OCI-LY1 (cell line): ENCODE data around the gene TTC9C.

Experiments
- H2AFZ ChIP-seq: fragments of 200-600 bp; sonication (generic), shearing (Covaris generic); 2 replicates; pipeline ENCODE4 v1.6.0; 2014; ENCODE audit warnings: antibody characterized with exemption, mild to moderate bottlenecking, low read length
- H3F3A ChIP-seq: fragments of 200-600 bp; sonication (generic), shearing (Covaris generic); 2 replicates; pipeline ENCODE4 v1.6.0; 2014; ENCODE audit warnings: mild to moderate bottlenecking, antibody characterized with exemption, low read length, moderate library complexity; ENCODE audit not compliant: insufficient read depth
- H3K27ac ChIP-seq: fragments of 200-600 bp; sonication (generic); 2 replicates; pipeline ENCODE4 v1.5.1; 2014; ENCODE audit warnings: low read length, mixed run types, mild to moderate bottlenecking, low read depth; ENCODE audit not compliant: poor library complexity, severe bottlenecking
- H3K27me3 ChIP-seq: fragments of 200-600 bp; sonication (generic); 2 replicates; pipeline ENCODE4 v1.6.0; 2014; ENCODE audit warnings: antibody characterized with exemption, mild to moderate bottlenecking, low read length, moderate library complexity; ENCODE audit not compliant: insufficient read depth
- H3K36me3 ChIP-seq: fragments of 200-600 bp; sonication (generic); 2 replicates; pipeline ENCODE4 v1.6.1; 2014; ENCODE audit warnings: mild to moderate bottlenecking, antibody characterized with exemption, low read length, moderate library complexity, mixed read lengths; ENCODE audit not compliant: insufficient read depth
- H3K4me1 ChIP-seq: fragments of 200-600 bp; sonication (generic); 2 replicates; pipeline ENCODE4 v1.5.1; 2014; ENCODE audit warnings: mild to moderate bottlenecking, low read length, moderate library complexity; ENCODE audit not compliant: insufficient read depth, severe bottlenecking
- H3K4me2 ChIP-seq: fragments of 200-600 bp; sonication (generic), shearing (Covaris generic); 2 replicates; pipeline ENCODE4 v1.6.1; 2014; ENCODE audit warnings: low read length
- H3K4me3 ChIP-seq: fragments of 200-600 bp; sonication (generic); 2 replicates; pipeline ENCODE4 v1.5.1; 2014; ENCODE audit warnings: low read length, low read depth, mild to moderate bottlenecking, mixed read lengths; ENCODE audit not compliant: poor library complexity, severe bottlenecking
- H3K79me2 ChIP-seq: fragments of 200-600 bp; shearing (Covaris generic); 2 replicates; pipeline ENCODE4 v1.6.1; 2016; ENCODE audit warnings: mixed run types, low read length, mixed read lengths; ENCODE audit not compliant: insufficient read depth
- H3K9ac ChIP-seq: fragments of 200-600 bp; sonication (generic), shearing (Covaris generic); 2 replicates; pipeline ENCODE4 v1.6.1; 2014; ENCODE audit warnings: mild to moderate bottlenecking, low read length, mixed read lengths
- H3K9me2 ChIP-seq: fragments of 200-600 bp; sonication (generic), shearing (Covaris generic); 2 replicates; pipeline ENCODE4 v1.6.1; 2014; ENCODE audit warnings: low read depth, mild to moderate bottlenecking, low read length, mixed read lengths
- H3K9me3 ChIP-seq: fragments of 200-600 bp; shearing (Covaris generic); 2 replicates; pipeline ENCODE4 v1.6.1; 2014; ENCODE audit warnings: low read length, mixed read lengths
- H4K20me1 ChIP-seq: fragments of 200-600 bp; sonication (generic), shearing (Covaris generic); 2 replicates; pipeline ENCODE4 v1.6.0; 2016; ENCODE audit warnings: mild to moderate bottlenecking, low read length; ENCODE audit not compliant: insufficient read depth
- CTCF ChIP-seq: fragments of 200-600 bp; sonication (generic), shearing (Covaris generic); IDR thresholded peaks from 2 replicates; pipeline ENCODE4 v1.5.1; 2017; ENCODE audit warnings: mild to moderate bottlenecking, antibody characterized with exemption, low read length, moderate library complexity, mixed read lengths
- EZH2 ChIP-seq: fragments of 200-600 bp; sonication (generic), shearing (Covaris generic); IDR thresholded peaks from 2 replicates; pipeline ENCODE4 v1.8.0; 2017; ENCODE audit warnings: borderline replicate concordance, mixed run types, mild to moderate bottlenecking, antibody characterized with exemption, low read length, moderate library complexity, mixed read lengths

TTC9C gene

DNA sequence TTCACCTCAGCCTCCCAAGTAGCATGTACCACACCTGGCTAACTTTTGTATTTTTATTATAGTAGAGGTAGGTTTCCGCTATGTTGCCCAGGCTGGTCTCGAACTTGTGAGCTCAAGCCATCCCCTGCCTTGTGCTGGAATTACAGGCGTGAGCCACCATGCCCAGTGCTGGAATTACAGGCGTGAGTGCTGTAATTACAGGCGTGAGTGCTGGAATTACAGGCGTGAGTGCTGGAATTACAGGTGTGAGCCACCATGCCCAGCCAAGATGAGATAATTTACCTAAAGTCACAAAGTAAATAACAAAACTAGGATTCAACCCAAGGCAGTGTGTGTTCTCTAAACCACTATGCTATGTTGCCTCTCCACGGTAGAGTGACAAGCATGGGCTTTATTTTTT, 45.8 kb upstream of the TTC9C start:
- Histone ChIP-seq H4K20me1 (no peaks in the 10 kb centered on the region), H3K27me3 (no peaks in the 10 kb centered on the region), H3F3A (no peaks in the 10 kb centered on the region), H3K36me3 (peaks cover 4% of the 10 kb centered on the region; the same call in 1 of the 2 replicates), H3K9ac (no peak overlapping the region), H3K79me2 (no peaks in the 10 kb centered on the region; the same call in 1 of the 2 replicates), H3K4me3 (no peak overlapping the region), H3K27ac (no peak overlapping the region), H3K4me1 (peaks cover 30% of the 10 kb centered on the region), H2AFZ (no peak overlapping the region), H3K9me2 (no peaks in the 10 kb centered on the region), H3K4me2 (no peak overlapping the region), H3K9me3 (no peaks in the 10 kb centered on the region)
- TF ChIP-seq CTCF (no peak), EZH2 (no peak)

DNA sequence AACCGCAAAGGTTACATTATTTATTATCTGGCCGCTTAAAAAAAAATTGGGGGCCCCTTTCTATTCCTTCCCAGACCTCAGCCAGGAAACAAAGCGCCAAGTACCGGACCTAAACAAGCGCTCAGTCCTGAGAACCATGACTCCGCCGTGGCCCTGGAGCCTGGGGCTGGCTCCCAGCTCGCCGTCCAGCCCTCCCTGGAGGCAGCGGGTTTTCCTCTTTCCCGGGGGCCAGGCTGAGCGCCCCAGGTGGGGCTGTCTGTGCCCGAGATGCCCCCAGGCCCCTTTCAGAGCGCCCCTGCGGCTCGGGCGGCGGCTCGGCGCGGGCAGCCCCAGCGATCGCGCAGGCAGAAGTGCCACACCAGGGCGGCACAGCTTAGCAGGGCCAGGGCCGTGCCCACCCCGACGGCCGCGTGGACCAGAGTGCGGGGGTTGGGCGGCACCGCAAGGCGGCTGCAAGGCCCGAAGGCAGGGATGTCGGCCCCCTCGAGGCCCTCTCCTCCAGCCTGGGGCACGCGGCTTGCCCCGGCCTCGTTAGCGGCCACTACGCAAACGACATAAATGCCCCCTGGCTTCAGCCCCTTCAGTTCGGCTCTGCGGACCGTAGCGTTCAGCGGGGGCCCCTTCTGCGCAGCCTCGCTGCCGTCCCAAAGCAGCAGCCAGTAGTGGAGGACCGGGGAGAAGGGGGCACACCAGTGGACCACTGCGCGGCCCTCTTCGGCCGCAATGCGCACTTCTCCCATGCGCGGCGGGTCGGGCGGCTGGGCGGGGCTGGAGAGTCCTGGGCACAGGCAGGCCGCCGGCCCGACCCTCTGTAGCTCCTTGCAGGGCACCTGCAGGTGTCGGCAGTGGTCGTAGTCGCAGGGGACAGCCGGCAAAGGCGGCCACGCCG, 40.5 kb upstream of the TTC9C start:
- no peak overlapping the region for H3K9ac ChIP-seq
- TF ChIP-seq EZH2 = no peak
- TF ChIP-seq CTCF = no peak
- H2AFZ ChIP-seq = no peak overlapping the region
- H3K9me2 ChIP-seq = no peaks in the 10 kb centered on the region
- H3K27me3 ChIP-seq = no peaks in the 10 kb centered on the region
- no peak overlapping the region for H3K27ac ChIP-seq
- H3F3A ChIP-seq = no peaks in the 10 kb centered on the region
- H4K20me1 ChIP-seq = no peaks in the 10 kb centered on the region
- no peaks in the 10 kb centered on the region for H3K4me1 ChIP-seq
- no peaks in the 10 kb centered on the region for H3K79me2 ChIP-seq
- H3K36me3 ChIP-seq = peaks cover 31% of the 10 kb centered on the region; the same call in 1 of the 2 replicates
- no peak overlapping the region for H3K4me3 ChIP-seq
- no peak overlapping the region for H3K4me2 ChIP-seq
- no peaks in the 10 kb centered on the region for H3K9me3 ChIP-seq

GRCh38 chr11:62688491-62688890, 39.8 kb upstream of the TTC9C start:
- no peak overlapping the region for H3K9ac ChIP-seq
- TF ChIP-seq CTCF (no peak), EZH2 (no peak)
- H3K4me3 ChIP-seq = no peak overlapping the region

More at GRCh38 chr11:62688491-62688890, 39.8 kb upstream of the TTC9C start:
- no peak overlapping the region for H3K4me2 ChIP-seq
- no peaks in the 10 kb centered on the region for H3K4me1 ChIP-seq
- H2AFZ ChIP-seq = no peak overlapping the region
- H3K27me3 ChIP-seq = no peaks in the 10 kb centered on the region
- H4K20me1 ChIP-seq = no peaks in the 10 kb centered on the region
- H3K9me3 ChIP-seq = no peaks in the 10 kb centered on the region
- no peaks in the 10 kb centered on the region for H3F3A ChIP-seq
- no peak overlapping the region for H3K27ac ChIP-seq
- H3K36me3 ChIP-seq = peaks cover 39% of the 10 kb centered on the region; the same call in 1 of the 2 replicates
- H3K79me2 ChIP-seq = no peaks in the 10 kb centered on the region
- no peaks in the 10 kb centered on the region for H3K9me2 ChIP-seq
